ENCODE data around the gene RNF224. TPM values are rescaled to one million over a fixed set of nuclear protein-coding genes. Genes with fewer than 3 reads are reported as not detected.
A peak's percentile ranks its signal among the peaks of the same experiment; 100 is the strongest.

The RNF224 gene
- total and polyA plus RNA-seq, 2 of the 13 experiments (the other 11 are each of a cell fraction or from before 2014, with no cell fraction given): 0.09 TPM; not detected in 1

GRCh38 chr9:137200311-137201204, 26.7 kb upstream of the RNF224 start, which contains the start of gene TPRN (continued):
- TF ChIP-seq, protein P1, sequence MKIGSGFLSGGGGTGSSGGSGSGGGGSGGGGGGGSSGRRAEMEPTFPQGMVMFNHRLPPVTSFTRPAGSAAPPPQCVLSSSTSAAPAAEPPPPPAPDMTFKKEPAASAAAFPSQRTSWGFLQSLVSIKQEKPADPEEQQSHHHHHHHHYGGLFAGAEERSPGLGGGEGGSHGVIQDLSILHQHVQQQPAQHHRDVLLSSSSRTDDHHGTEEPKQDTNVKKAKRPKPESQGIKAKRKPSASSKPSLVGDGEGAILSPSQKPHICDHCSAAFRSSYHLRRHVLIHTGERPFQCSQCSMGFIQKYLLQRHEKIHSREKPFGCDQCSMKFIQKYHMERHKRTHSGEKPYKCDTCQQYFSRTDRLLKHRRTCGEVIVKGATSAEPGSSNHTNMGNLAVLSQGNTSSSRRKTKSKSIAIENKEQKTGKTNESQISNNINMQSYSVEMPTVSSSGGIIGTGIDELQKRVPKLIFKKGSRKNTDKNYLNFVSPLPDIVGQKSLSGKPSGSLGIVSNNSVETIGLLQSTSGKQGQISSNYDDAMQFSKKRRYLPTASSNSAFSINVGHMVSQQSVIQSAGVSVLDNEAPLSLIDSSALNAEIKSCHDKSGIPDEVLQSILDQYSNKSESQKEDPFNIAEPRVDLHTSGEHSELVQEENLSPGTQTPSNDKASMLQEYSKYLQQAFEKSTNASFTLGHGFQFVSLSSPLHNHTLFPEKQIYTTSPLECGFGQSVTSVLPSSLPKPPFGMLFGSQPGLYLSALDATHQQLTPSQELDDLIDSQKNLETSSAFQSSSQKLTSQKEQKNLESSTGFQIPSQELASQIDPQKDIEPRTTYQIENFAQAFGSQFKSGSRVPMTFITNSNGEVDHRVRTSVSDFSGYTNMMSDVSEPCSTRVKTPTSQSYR (CRISPR knock-in tag; IDR thresholded peaks at IDR 0.05; ENCODE audit: borderline replicate concordance): peak; percentile 64
- TF ChIP-seq ZNF788 (CRISPR knock-in tag; IDR thresholded peaks at IDR 0.05; ENCODE audit: borderline replicate concordance): peak; percentile 93; the same call in 1 of the 2 replicates
- peak; percentile 78; the same call in 1 of the 2 replicates for TF ChIP-seq SIN3A (IDR thresholded peaks at IDR 0.05; ENCODE audit: borderline replicate concordance, low read depth, low read length)
- peak; percentile 17; the same call in 1 of the 2 replicates for TF ChIP-seq ZNF558 (CRISPR knock-in tag; IDR thresholded peaks at IDR 0.05; ENCODE audit: borderline replicate concordance)
- TF ChIP-seq POLR2A (IDR thresholded peaks at IDR 0.05; ENCODE audit: insufficient read depth in 1 of 2, low read depth in 2 of 2, low read length in 2 of 2): peak in 1 of 2 experiments; percentile 77; a peak in 2 of 4 replicates
- no peak for TF ChIP-seq FOXK2 (IDR thresholded peaks at IDR 0.05)
- peak; percentile 97 for TF ChIP-seq ZBTB25 (CRISPR knock-in tag; IDR thresholded peaks at IDR 0.05)
- TF ChIP-seq DRAP1 (CRISPR knock-in tag; IDR thresholded peaks at IDR 0.05): peak; percentile 87
- peak; percentile 79 for TF ChIP-seq RFXAP (CRISPR knock-in tag; IDR thresholded peaks at IDR 0.05; ENCODE audit: borderline replicate concordance)
- TF ChIP-seq HNF4G (IDR thresholded peaks at IDR 0.05; ENCODE audit: borderline replicate concordance, low read depth, low read length): peak; percentile 88
- peak; percentile 94 for TF ChIP-seq HNF4G (CRISPR knock-in tag; IDR thresholded peaks at IDR 0.05; ENCODE audit: borderline replicate concordance, low read depth)
- TF ChIP-seq HOXA9 (CRISPR knock-in tag; IDR thresholded peaks at IDR 0.05; ENCODE audit: borderline replicate concordance): peak; percentile 52; the same call in 1 of the 2 replicates
- 0 out of 2 replicates have a peak, but pooled peaks have one; percentile 0 for TF ChIP-seq ZSCAN20 (CRISPR knock-in tag; IDR thresholded peaks at IDR 0.05; ENCODE audit: borderline replicate concordance)
- TF ChIP-seq ZKSCAN8 (CRISPR knock-in tag; IDR thresholded peaks at IDR 0.05; ENCODE audit: borderline replicate concordance): peak; percentile 75; the same call in 1 of the 2 replicates
- TF ChIP-seq, protein P2, sequence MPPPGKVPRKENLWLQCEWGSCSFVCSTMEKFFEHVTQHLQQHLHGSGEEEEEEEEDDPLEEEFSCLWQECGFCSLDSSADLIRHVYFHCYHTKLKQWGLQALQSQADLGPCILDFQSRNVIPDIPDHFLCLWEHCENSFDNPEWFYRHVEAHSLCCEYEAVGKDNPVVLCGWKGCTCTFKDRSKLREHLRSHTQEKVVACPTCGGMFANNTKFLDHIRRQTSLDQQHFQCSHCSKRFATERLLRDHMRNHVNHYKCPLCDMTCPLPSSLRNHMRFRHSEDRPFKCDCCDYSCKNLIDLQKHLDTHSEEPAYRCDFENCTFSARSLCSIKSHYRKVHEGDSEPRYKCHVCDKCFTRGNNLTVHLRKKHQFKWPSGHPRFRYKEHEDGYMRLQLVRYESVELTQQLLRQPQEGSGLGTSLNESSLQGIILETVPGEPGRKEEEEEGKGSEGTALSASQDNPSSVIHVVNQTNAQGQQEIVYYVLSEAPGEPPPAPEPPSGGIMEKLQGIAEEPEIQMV (CRISPR knock-in tag; IDR thresholded peaks at IDR 0.05; ENCODE audit: low read depth): 0 out of 2 replicates have a peak, but pooled peaks have one; percentile 18
- peak; percentile 72; the same call in 1 of the 2 replicates for TF ChIP-seq REL (CRISPR knock-in tag; conservative IDR thresholded peaks at IDR 0.05)
- TF ChIP-seq ZNF282 (IDR thresholded peaks at IDR 0.05; ENCODE audit: partially characterized antibody): no peak
- 0 out of 4 replicates have a peak, but pooled peaks of 1 of the 2 experiments have one; percentile 15 for TF ChIP-seq EP300 (IDR thresholded peaks at IDR 0.05; ENCODE audit: low read depth in 2 of 2, low read length in 2 of 2)
- peak; percentile 59; the same call in 1 of the 2 replicates for TF ChIP-seq EP300 (CRISPR knock-in tag; IDR thresholded peaks at IDR 0.05; ENCODE audit: borderline replicate concordance)
- peak; percentile 61; the same call in 1 of the 2 replicates for TF ChIP-seq FOXJ3 (CRISPR knock-in tag; IDR thresholded peaks at IDR 0.05; ENCODE audit: borderline replicate concordance)
- TF ChIP-seq MAFG (CRISPR knock-in tag; IDR thresholded peaks at IDR 0.05): no peak
- TF ChIP-seq CBX2 (IDR thresholded peaks at IDR 0.05; ENCODE audit: low read depth, low read length): no peak
- TF ChIP-seq CBX2 (CRISPR knock-in tag; IDR thresholded peaks at IDR 0.05; ENCODE audit: low read depth): no peak
- no peak for TF ChIP-seq ZNF546 (CRISPR knock-in tag; conservative IDR thresholded peaks at IDR 0.05)
